ENCODE data around the gene TTI1.

Gene TTI1

DNA sequence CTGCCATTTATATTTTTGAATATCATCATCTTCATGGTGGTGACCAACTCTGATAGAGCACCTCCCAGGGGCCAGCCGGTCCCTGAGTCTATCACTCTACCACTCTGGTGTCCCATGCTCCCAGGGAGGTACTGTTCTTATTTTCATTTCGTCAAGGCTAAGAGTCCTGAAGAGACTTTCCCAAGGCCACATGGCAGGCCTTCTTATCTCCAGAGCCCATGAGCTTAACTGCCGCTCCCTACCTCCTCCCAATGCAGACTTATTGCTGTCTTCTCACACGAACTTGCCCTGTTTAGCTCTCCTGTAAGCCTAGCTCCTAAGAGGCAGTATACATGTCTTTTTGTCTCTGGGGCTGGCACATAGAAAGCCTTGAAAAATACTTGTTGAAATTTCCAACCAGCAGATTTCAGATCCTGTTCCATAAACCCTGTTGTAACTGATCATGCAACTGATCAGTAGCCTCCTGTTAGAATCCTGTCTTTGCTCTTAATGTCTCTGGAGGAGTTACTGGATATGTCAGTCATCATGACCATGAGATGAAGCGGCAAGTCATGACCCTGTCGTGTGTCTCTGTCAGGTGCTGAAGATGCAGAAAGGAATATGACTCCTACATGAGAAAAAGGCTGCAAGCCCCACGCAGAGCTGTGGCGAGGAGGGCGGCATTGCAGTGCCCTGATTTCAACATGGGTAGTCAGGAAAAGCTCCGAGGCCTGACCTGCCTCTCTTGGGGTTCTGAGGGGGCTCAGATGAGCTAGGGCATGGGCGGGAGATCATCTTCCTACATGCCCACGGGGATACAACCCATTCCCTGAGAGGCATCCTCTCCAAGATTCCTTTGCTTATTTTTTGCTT is 60.0 kb downstream of the TTI1 start:
- TF ChIP-seq RAD21 (IDR thresholded peaks at IDR 0.05; ENCODE audit: low read depth) (no peak), TEAD4 (IDR thresholded peaks at IDR 0.05) (no peak), EP300 (IDR thresholded peaks at IDR 0.05; ENCODE audit: borderline replicate concordance) (no peak), NFIC (IDR thresholded peaks at IDR 0.05) (no peak), CEBPB (IDR thresholded peaks at IDR 0.05) (no peak), EGR1 (IDR thresholded peaks at IDR 0.05) (no peak), TAF1 (IDR thresholded peaks at IDR 0.05; ENCODE audit: low read depth) (no peak), CREB1 (IDR thresholded peaks at IDR 0.05; ENCODE audit: low read depth) (no peak), FOXM1 (IDR thresholded peaks at IDR 0.05; ENCODE audit: borderline replicate concordance, low read depth) (no peak)
- TF ChIP-seq, protein P1, sequence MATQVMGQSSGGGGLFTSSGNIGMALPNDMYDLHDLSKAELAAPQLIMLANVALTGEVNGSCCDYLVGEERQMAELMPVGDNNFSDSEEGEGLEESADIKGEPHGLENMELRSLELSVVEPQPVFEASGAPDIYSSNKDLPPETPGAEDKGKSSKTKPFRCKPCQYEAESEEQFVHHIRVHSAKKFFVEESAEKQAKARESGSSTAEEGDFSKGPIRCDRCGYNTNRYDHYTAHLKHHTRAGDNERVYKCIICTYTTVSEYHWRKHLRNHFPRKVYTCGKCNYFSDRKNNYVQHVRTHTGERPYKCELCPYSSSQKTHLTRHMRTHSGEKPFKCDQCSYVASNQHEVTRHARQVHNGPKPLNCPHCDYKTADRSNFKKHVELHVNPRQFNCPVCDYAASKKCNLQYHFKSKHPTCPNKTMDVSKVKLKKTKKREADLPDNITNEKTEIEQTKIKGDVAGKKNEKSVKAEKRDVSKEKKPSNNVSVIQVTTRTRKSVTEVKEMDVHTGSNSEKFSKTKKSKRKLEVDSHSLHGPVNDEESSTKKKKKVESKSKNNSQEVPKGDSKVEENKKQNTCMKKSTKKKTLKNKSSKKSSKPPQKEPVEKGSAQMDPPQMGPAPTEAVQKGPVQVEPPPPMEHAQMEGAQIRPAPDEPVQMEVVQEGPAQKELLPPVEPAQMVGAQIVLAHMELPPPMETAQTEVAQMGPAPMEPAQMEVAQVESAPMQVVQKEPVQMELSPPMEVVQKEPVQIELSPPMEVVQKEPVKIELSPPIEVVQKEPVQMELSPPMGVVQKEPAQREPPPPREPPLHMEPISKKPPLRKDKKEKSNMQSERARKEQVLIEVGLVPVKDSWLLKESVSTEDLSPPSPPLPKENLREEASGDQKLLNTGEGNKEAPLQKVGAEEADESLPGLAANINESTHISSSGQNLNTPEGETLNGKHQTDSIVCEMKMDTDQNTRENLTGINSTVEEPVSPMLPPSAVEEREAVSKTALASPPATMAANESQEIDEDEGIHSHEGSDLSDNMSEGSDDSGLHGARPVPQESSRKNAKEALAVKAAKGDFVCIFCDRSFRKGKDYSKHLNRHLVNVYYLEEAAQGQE (IDR thresholded peaks at IDR 0.05; ENCODE audit: low read depth) = no peak
- TF ChIP-seq, protein P2, sequence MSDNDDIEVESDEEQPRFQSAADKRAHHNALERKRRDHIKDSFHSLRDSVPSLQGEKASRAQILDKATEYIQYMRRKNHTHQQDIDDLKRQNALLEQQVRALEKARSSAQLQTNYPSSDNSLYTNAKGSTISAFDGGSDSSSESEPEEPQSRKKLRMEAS (IDR thresholded peaks at IDR 0.05) = no peak
- TF ChIP-seq, protein P3, sequence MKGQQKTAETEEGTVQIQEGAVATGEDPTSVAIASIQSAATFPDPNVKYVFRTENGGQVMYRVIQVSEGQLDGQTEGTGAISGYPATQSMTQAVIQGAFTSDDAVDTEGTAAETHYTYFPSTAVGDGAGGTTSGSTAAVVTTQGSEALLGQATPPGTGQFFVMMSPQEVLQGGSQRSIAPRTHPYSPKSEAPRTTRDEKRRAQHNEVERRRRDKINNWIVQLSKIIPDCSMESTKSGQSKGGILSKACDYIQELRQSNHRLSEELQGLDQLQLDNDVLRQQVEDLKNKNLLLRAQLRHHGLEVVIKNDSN (IDR thresholded peaks at IDR 0.05) = no peak

DNA sequence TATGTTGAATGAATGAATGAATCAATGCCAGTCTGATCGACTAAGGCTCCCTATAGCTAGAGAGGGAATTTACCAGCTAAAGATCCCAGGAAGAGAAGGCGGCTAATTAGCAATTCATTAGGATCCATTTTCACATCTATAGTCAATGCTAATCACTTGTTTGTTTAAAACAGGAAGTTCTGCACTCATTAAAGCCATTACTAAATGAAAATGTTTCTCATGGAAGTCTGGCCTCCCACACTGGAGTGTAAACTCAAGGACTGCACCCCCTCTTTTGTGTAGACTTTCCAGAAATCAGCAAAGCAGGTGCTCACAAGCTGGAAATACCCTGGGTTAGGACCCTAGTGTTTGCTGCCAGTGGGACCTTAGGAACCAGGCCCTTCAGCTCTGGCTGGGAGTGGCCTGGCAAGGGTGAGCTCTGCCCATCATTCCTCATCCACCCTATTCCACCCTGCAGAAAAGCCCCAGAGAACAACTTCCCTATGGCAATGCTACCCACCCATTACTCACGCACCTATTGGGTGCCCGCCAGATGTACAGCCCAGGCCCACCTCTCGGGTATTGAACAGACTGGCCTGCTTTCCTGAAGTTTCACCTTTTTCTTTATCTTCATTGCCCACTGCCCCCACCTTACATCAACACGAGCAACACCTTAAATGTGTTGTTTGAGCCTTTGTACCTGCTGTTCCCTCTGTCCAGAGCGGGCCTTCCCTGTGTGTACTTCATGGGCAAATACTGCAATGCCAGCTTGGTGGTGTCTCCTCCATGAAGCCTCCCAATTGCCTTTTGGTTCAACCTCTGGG is 60.8 kb downstream of the TTI1 start:
- TF ChIP-seq NFIC (IDR thresholded peaks at IDR 0.05) (no peak), EGR1 (IDR thresholded peaks at IDR 0.05) (no peak), ZBTB7A (IDR thresholded peaks at IDR 0.05; ENCODE audit: low read depth) (no peak), TAF1 (IDR thresholded peaks at IDR 0.05; ENCODE audit: low read depth) (no peak), TEAD4 (IDR thresholded peaks at IDR 0.05) (no peak), YY1 (IDR thresholded peaks at IDR 0.05; ENCODE audit: low read depth) (no peak), CEBPB (IDR thresholded peaks at IDR 0.05) (no peak), RAD21 (IDR thresholded peaks at IDR 0.05; ENCODE audit: low read depth) (no peak), EP300 (IDR thresholded peaks at IDR 0.05; ENCODE audit: borderline replicate concordance) (no peak), TCF12 (IDR thresholded peaks at IDR 0.05; ENCODE audit: low read depth) (no peak), FOXM1 (IDR thresholded peaks at IDR 0.05; ENCODE audit: borderline replicate concordance, low read depth) (no peak), CREB1 (IDR thresholded peaks at IDR 0.05; ENCODE audit: low read depth) (no peak)
- TF ChIP-seq, protein P1 (IDR thresholded peaks at IDR 0.05; ENCODE audit: low read depth) = no peak
- TF ChIP-seq, protein P2 (IDR thresholded peaks at IDR 0.05) = no peak
- TF ChIP-seq, protein P3 (IDR thresholded peaks at IDR 0.05) = no peak

DNA sequence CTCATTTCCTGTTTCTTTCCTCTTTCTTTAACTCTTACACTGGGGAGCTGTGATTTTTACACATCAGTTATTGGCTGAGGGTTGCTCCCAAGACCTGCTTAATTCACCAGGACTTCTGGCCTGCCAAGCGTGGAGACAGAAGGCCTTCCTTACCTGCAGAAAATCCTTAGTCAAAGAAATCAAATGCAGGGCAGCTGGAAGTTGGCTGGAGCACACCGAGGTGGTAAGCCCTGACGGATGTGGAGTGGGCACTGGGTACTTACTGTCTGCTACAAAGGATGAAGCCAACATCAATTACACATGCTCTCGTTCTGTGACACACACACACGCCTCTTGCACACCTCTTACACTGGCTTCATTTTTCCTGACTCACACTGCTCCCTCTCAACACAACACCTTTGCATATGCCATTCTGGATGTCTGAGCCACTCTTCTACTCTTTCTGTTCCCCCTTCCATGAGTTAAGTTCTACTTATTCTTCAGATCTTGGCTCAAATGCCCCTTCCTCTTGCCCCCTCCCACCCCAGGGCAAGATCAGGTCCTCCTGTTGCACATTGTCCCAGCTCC is 61.6 kb downstream of the TTI1 start:
- TF ChIP-seq, protein P1 (IDR thresholded peaks at IDR 0.05; ENCODE audit: low read depth) = no peak

DNA sequence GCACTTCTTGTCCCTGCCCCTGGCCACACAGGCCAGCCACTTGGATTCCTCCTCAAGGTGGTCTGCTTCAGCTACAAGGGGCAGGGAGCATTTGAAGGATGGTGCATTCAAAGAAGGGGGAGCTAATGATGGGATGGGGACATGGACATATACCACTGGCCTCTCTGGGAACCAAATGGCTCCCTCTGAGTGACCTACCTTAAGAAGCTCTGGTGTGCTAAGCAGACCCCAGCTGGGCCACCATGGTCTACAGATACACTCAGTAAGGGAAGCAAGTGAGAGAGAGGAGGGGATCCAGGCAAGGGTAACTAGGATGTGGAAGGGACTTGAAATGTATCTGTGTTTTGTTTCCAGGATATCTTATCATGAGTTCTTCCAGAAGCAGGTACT is 62.4 kb downstream of the TTI1 start:
- TF ChIP-seq RAD21 (IDR thresholded peaks at IDR 0.05; ENCODE audit: low read depth) = no peak
- TF ChIP-seq, protein P1 (IDR thresholded peaks at IDR 0.05; ENCODE audit: low read depth) = no peak
- no peak for TF ChIP-seq TEAD4 (IDR thresholded peaks at IDR 0.05)
- TF ChIP-seq CEBPB (IDR thresholded peaks at IDR 0.05) = no peak
- TF ChIP-seq CREB1 (IDR thresholded peaks at IDR 0.05; ENCODE audit: low read depth) = no peak
- TF ChIP-seq TAF1 (IDR thresholded peaks at IDR 0.05; ENCODE audit: low read depth) = no peak
- TF ChIP-seq ZBTB7A (IDR thresholded peaks at IDR 0.05; ENCODE audit: low read depth) = no peak
- no peak for TF ChIP-seq NFIC (IDR thresholded peaks at IDR 0.05)

Data from Ishikawa (cell line).